ENCODE results near the gene WDR1. TPM values are rescaled to one million over a fixed set of nuclear protein-coding genes. Genes with fewer than 3 reads are reported as not detected.

The WDR1 gene
- total RNA-seq, 1 experiment from 2014 or later = 227 TPM

GRCh38 chr4:10085386-10085785, 31.2 kb downstream of the WDR1 start:
- no TSS peak for BruUV-seq (replicated peaks)
- ChIA-PET POLR2A (ENCODE audit: low non-redundant PET) (no interaction called here), CTCF (no interaction called here)
- H3K4me1 ChIP-seq (ENCODE audit: insufficient read depth, low read length, poor library complexity, severe bottlenecking) = no peaks in the 10 kb centered on the region
- H3K27me3 ChIP-seq (replicated peaks; ENCODE audit: insufficient read depth, low read depth, low read length, poor library complexity) = no peaks in the 10 kb centered on the region
- intact Hi-C loops (cut with micrococcal nuclease; ENCODE audit: unreplicated experiment) = no loop called here
- no peak overlapping the region for H3K4me3 ChIP-seq (ENCODE audit: low read depth, low read length, poor library complexity, severe bottlenecking)
- TF ChIP-seq EZH2 (IDR thresholded peaks at IDR 0.05; ENCODE audit: borderline replicate concordance, low read depth, low read length, poor library complexity, severe bottlenecking) = no peak
- TF ChIP-seq CTCF (conservative IDR thresholded peaks at IDR 0.05; ENCODE audit: low read depth, low read length) = no peak
- peaks cover 62% of the 10 kb centered on the region for H3K36me3 ChIP-seq (ENCODE audit: insufficient read depth, low read length, poor library complexity, severe bottlenecking)
- H3K27ac ChIP-seq (ENCODE audit: low read depth, low read length, poor library complexity, severe bottlenecking) = no peak overlapping the region
- DNase-seq (ENCODE audit: low spot score) = no peak
- no peaks in the 10 kb centered on the region for H3K9me3 ChIP-seq (ENCODE audit: low read depth, low read length, poor library complexity, severe bottlenecking)

DNA sequence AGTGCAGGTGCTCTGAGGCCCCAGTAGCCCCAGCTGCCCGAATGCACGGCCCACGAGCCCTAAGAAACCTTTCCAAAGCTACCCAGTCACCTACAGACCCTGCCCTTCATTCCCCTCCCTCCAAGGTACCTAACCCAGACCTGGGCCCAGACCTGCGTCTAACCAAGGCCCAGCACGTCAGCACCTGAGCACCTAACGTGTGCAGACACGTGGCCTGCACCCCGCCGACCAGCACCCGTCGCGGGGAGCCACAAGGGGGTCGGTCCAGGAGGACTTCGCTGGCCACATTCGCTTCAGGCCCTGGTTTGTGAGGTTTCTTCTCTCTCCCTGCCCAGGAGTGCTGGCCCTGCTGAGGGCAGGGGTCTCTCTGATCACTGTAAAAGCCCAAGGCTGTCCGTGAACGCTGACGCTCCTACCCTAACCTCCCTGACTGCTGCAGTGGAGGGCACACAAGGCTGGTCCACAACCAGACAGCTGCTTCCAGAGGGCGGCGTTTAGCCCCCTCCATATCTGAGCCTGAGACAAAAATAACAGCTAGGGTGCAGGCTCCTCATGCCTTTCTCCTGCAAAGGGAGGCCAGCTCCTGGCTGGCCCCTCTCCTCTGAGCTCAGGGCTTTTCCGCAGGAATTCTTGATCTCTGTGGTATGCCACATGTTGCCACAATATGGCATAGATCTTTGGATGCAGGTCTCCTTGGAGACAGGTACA, 31.8 kb downstream of the WDR1 start:
- no peak for DNase-seq (ENCODE audit: low spot score)
- Histone ChIP-seq H3K4me1 (ENCODE audit: insufficient read depth, low read length, poor library complexity, severe bottlenecking) (no peaks in the 10 kb centered on the region), H3K36me3 (ENCODE audit: insufficient read depth, low read length, poor library complexity, severe bottlenecking) (peaks cover 67% of the 10 kb centered on the region), H3K27me3 (replicated peaks; ENCODE audit: insufficient read depth, low read depth, low read length, poor library complexity) (no peaks in the 10 kb centered on the region), H3K27ac (ENCODE audit: low read depth, low read length, poor library complexity, severe bottlenecking) (no peak overlapping the region), H3K9me3 (ENCODE audit: low read depth, low read length, poor library complexity, severe bottlenecking) (no peaks in the 10 kb centered on the region), H3K4me3 (ENCODE audit: low read depth, low read length, poor library complexity, severe bottlenecking) (no peak overlapping the region)
- BruUV-seq (replicated peaks) = no TSS peak
- CTCF ChIA-PET = no interaction called here
- TF ChIP-seq EZH2 (IDR thresholded peaks at IDR 0.05; ENCODE audit: borderline replicate concordance, low read depth, low read length, poor library complexity, severe bottlenecking) (no peak), CTCF (conservative IDR thresholded peaks at IDR 0.05; ENCODE audit: low read depth, low read length) (no peak)
- POLR2A ChIA-PET (ENCODE audit: low non-redundant PET) = no interaction called here
- intact Hi-C loops (cut with micrococcal nuclease; ENCODE audit: unreplicated experiment) = no loop called here

DNA sequence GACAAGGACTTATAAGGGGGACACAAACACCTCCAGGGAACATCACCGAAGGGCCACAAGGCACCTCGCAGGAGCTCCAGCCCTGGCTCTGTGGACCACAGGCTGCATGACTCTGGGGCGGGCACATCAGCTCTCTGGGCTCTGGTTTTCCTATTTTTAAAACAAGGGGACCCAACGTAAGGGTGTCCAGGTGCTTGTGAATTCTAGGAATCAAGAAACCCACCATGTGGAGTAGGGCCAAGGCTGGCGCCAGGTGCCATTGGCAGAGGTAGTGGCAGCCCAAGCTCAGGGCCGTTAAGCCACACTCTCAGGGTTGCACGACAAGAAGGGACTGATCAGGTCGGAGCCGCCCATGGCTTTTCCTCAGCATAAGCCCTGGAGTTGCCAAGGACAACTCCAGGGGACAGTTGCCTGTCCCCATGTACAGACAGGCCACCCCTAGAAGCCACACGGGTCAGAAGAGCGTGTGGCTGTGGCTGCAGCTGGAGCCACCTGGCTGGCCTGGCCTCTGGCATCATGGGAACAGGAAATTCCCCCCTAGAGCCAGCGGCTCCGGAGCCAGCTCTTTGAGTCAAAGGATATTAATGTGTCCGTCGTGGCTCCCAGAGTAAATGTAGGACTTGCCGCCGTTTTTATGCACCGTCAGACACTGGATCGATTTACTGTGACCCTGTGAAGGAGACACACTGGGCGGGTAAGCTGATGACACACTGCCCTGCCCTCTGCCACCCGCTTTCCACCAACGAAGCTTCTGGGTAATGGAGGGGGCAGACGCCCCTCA, 32.5 kb downstream of the WDR1 start:
- ChIA-PET POLR2A (ENCODE audit: low non-redundant PET) (no interaction called here), CTCF (no interaction called here)
- H3K27ac ChIP-seq (ENCODE audit: low read depth, low read length, poor library complexity, severe bottlenecking) = no peak overlapping the region
- no peaks in the 10 kb centered on the region for H3K27me3 ChIP-seq (replicated peaks; ENCODE audit: insufficient read depth, low read depth, low read length, poor library complexity)
- intact Hi-C loops (cut with micrococcal nuclease; ENCODE audit: unreplicated experiment) = no loop called here
- H3K4me1 ChIP-seq (ENCODE audit: insufficient read depth, low read length, poor library complexity, severe bottlenecking) = no peaks in the 10 kb centered on the region
- H3K4me3 ChIP-seq (ENCODE audit: low read depth, low read length, poor library complexity, severe bottlenecking) = no peak overlapping the region
- no peak for DNase-seq (ENCODE audit: low spot score)
- no peaks in the 10 kb centered on the region for H3K9me3 ChIP-seq (ENCODE audit: low read depth, low read length, poor library complexity, severe bottlenecking)
- BruUV-seq (replicated peaks) = no TSS peak
- peaks cover 61% of the 10 kb centered on the region for H3K36me3 ChIP-seq (ENCODE audit: insufficient read depth, low read length, poor library complexity, severe bottlenecking)
- TF ChIP-seq CTCF (conservative IDR thresholded peaks at IDR 0.05; ENCODE audit: low read depth, low read length) (no peak), EZH2 (IDR thresholded peaks at IDR 0.05; ENCODE audit: borderline replicate concordance, low read depth, low read length, poor library complexity, severe bottlenecking) (no peak)
